Endothelial cell (in vitro differentiated cells): ENCODE measurements around the gene CLPX. TPM values are rescaled to one million over a fixed set of nuclear protein-coding genes. Genes with fewer than 3 reads are reported as not detected.

Experiments
- DNase-seq: peaks from one replicate; pipeline ENCODE4 v3.0.0; 2021; ENCODE audit warnings: low spot score
- H3K27ac Mint-ChIP-seq: one replicate; pipeline ENCODE4 v1.8.0; 2021; ENCODE audit warnings: mixed read lengths, inconsistent platforms; ENCODE audit not compliant: unreplicated experiment
- H3K27me3 Mint-ChIP-seq: one replicate; pipeline ENCODE4 v1.8.0; 2021; ENCODE audit warnings: mild to moderate bottlenecking, moderate library complexity, mixed read lengths, inconsistent platforms; ENCODE audit not compliant: unreplicated experiment
- H3K36me3 Mint-ChIP-seq: one replicate; pipeline ENCODE4 v1.8.0; 2021; ENCODE audit warnings: mild to moderate bottlenecking, low read depth, mixed read lengths, inconsistent platforms; ENCODE audit not compliant: unreplicated experiment
- H3K4me1 Mint-ChIP-seq: one replicate; pipeline ENCODE4 v1.8.0; 2021; ENCODE audit warnings: mild to moderate bottlenecking, mixed read lengths, inconsistent platforms; ENCODE audit not compliant: unreplicated experiment
- H3K4me3 Mint-ChIP-seq: one replicate; pipeline ENCODE4 v1.8.0; 2021; ENCODE audit warnings: mild to moderate bottlenecking, mixed read lengths, inconsistent platforms; ENCODE audit not compliant: unreplicated experiment
- H3K9me3 Mint-ChIP-seq: one replicate; pipeline ENCODE4 v1.8.0; 2021; ENCODE audit warnings: mixed read lengths, inconsistent platforms; ENCODE audit not compliant: unreplicated experiment
- total RNA-seq: library from RNA; stranded (reverse); fragmentation: NEBNext Ultra II Directional; extraction: Animal tissue kit (Norgen Biotek cat#: 25700); gene quantifications from one replicate; pipeline ENCODE4 v1.2.1, GENCODE V29; 2021; ENCODE audit not compliant: unreplicated experiment
- TF ChIP-seq, protein P1 (sequence below): fragments of 200-600 bp; sonication (generic); IDR thresholded peaks from one replicate; pipeline ENCODE4 v1.5.0; 2021; ENCODE audit warnings: antibody characterized with exemption; ENCODE audit not compliant: unreplicated experiment

Gene CLPX
- total RNA-seq, 1 donor from 2014 or later = 52.1 TPM

DNA sequence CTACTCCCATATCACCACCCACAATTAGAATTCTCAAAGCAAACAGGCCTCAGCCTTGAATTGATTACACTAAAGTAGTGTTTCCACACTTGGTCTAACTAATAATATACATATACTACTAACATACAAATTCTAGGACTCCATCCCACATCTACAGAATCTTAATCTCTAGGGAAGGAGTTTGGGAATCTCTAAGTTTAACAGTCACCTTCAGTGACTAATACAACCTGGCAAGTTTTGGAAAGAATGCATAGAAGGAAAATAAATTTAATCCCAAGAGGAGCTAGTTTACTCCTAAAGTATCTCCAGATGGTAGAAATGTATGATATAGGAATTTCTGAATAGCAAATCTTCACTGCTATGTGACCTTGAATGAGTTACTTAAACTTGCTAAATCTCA, 9.1 kb downstream of the CLPX start:
- TF ChIP-seq, protein P1, sequence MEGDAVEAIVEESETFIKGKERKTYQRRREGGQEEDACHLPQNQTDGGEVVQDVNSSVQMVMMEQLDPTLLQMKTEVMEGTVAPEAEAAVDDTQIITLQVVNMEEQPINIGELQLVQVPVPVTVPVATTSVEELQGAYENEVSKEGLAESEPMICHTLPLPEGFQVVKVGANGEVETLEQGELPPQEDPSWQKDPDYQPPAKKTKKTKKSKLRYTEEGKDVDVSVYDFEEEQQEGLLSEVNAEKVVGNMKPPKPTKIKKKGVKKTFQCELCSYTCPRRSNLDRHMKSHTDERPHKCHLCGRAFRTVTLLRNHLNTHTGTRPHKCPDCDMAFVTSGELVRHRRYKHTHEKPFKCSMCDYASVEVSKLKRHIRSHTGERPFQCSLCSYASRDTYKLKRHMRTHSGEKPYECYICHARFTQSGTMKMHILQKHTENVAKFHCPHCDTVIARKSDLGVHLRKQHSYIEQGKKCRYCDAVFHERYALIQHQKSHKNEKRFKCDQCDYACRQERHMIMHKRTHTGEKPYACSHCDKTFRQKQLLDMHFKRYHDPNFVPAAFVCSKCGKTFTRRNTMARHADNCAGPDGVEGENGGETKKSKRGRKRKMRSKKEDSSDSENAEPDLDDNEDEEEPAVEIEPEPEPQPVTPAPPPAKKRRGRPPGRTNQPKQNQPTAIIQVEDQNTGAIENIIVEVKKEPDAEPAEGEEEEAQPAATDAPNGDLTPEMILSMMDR = no peak
- Mint-ChIP-seq H3K4me3 (no peak overlapping the region), H3K27me3 (no peaks in the 10 kb centered on the region), H3K4me1 (no peaks in the 10 kb centered on the region), H3K9me3 (no peaks in the 10 kb centered on the region), H3K27ac (no peak overlapping the region), H3K36me3 (peaks cover 8% of the 10 kb centered on the region)
- DNase-seq = no peak

DNA sequence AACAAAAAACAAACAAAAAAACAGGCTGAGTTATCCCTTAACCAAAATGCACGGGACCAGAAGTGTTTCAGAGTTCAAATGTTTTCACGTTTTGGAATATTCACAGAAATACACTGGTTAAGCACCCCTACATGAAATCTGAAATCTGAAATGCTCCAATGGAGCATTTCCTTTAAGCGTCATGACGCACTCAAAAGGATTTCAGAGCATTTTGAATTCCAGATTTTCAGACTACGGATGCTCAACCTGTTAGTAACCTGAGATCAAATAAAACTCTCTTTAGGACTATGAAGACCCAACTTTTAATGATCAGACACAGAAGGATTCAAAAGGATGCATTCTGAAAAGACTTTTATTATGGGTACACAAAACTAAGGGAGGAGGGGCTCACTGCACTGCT, 9.6 kb downstream of the CLPX start:
- Mint-ChIP-seq H3K27me3 (no peaks in the 10 kb centered on the region), H3K36me3 (peaks cover 8% of the 10 kb centered on the region), H3K9me3 (no peaks in the 10 kb centered on the region), H3K4me1 (no peaks in the 10 kb centered on the region), H3K4me3 (no peak overlapping the region), H3K27ac (no peak overlapping the region)
- TF ChIP-seq, protein P1 = no peak
- DNase-seq = no peak

DNA sequence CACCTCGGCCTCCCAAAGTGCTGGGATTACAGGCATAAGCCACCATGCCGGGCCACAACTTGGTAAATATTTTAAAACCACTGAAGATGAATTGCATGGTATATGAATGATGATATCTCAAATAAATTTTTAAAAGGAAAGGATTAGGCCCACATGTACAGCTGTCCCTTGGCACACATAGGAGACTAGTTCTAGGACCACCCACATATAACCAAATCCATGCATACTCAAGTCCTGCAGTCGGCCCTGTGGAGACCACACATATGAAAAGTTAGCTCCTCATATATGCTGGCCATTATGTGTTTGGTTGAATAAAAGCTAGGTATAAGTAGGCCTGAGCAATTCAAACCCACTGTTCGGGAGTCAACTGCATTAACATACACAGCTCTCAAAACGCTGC, 10.6 kb downstream of the CLPX start:
- Mint-ChIP-seq H3K27me3 (no peaks in the 10 kb centered on the region), H3K9me3 (no peaks in the 10 kb centered on the region), H3K4me3 (no peak overlapping the region), H3K4me1 (no peaks in the 10 kb centered on the region), H3K27ac (no peak overlapping the region), H3K36me3 (peaks cover 8% of the 10 kb centered on the region)
- TF ChIP-seq, protein P1 = no peak
- DNase-seq = no peak

GRCh38 chr15:65172531-65172930, 12.6 kb downstream of the CLPX start:
- no peak overlapping the region for H3K4me3 Mint-ChIP-seq
- H3K27ac Mint-ChIP-seq = no peak overlapping the region
- no peaks in the 10 kb centered on the region for H3K27me3 Mint-ChIP-seq
- H3K9me3 Mint-ChIP-seq = no peaks in the 10 kb centered on the region
- no peaks in the 10 kb centered on the region for H3K4me1 Mint-ChIP-seq
- no peak for DNase-seq
- H3K36me3 Mint-ChIP-seq = peaks cover 8% of the 10 kb centered on the region
- TF ChIP-seq, protein P1 = no peak

GRCh38 chr15:65171428-65171827, 13.7 kb downstream of the CLPX start:
- H3K4me3 Mint-ChIP-seq = no peak overlapping the region
- no peaks in the 10 kb centered on the region for H3K9me3 Mint-ChIP-seq

More at GRCh38 chr15:65171428-65171827, 13.7 kb downstream of the CLPX start:
- no peak for DNase-seq
- Mint-ChIP-seq H3K27me3 (no peaks in the 10 kb centered on the region), H3K36me3 (peaks cover 11% of the 10 kb centered on the region), H3K27ac (no peak overlapping the region), H3K4me1 (no peaks in the 10 kb centered on the region)
- TF ChIP-seq, protein P1 = no peak
